Measurements from ENCODE around the gene GFAP.
"Not testable (repeated sequence)": the region's sequence is repeated elsewhere in the genome, so short reads cannot be mapped to it uniquely, and the experiment has no call there.

GFAP gene

GRCh38 chr17:44915321-44915726, at the start of gene GFAP:
TSS of gene GFAP (minus strand) at chr17:44915500. CDS start at chr17:44915486, 14 bp downstream.
- Histone ChIP-seq H3K9ac (ENCODE audit: low read depth, low read length) (no peak within 1 kb of the TSS), H3K4me3 (ENCODE audit: low read depth, low read length) (no peak within 1 kb of the TSS)

GRCh38 chr17:44961921-44962350, 46.6 kb upstream of the GFAP start:
- H3K9me3 ChIP-seq (ENCODE audit: control insufficient read depth, insufficient read depth, low read length): no peaks in the 10 kb centered on the region
- peaks cover 48% of the 10 kb centered on the region for H3K27me3 ChIP-seq (ENCODE audit: control insufficient read depth, insufficient read depth, low read length)
- no peak overlapping the region for H3K9ac ChIP-seq (ENCODE audit: low read depth, low read length)

More at GRCh38 chr17:44915321-44915726, at the start of gene GFAP:
- Histone ChIP-seq H3K9me3 (ENCODE audit: control insufficient read depth, insufficient read depth, low read length) (no peaks in the 10 kb centered on the region), H3K27me3 (ENCODE audit: control insufficient read depth, insufficient read depth, low read length) (peaks cover 21% of the 10 kb centered on the region), H3K36me3 (ENCODE audit: control insufficient read depth, insufficient read depth, low read length) (no peaks in the 10 kb centered on the region), H3K4me1 (ENCODE audit: control insufficient read depth, insufficient read depth, low read length) (peaks cover 6% of the 10 kb centered on the region)

GRCh38 chr17:44960691-44961090, 45.4 kb upstream of the GFAP start:
- Histone ChIP-seq H3K4me1 (ENCODE audit: control insufficient read depth, insufficient read depth, low read length) (no peaks in the 10 kb centered on the region), H3K9me3 (ENCODE audit: control insufficient read depth, insufficient read depth, low read length) (no peaks in the 10 kb centered on the region), H3K36me3 (ENCODE audit: control insufficient read depth, insufficient read depth, low read length) (no peaks in the 10 kb centered on the region), H3K4me3 (ENCODE audit: low read depth, low read length) (no peak overlapping the region), H3K27me3 (ENCODE audit: control insufficient read depth, insufficient read depth, low read length) (peaks cover 36% of the 10 kb centered on the region), H3K9ac (ENCODE audit: low read depth, low read length) (no peak overlapping the region)

More at GRCh38 chr17:44961921-44962350, 46.6 kb upstream of the GFAP start:
- no peak overlapping the region for H3K4me3 ChIP-seq (ENCODE audit: low read depth, low read length)
- H3K4me1 ChIP-seq (ENCODE audit: control insufficient read depth, insufficient read depth, low read length): no peaks in the 10 kb centered on the region
- no peaks in the 10 kb centered on the region for H3K36me3 ChIP-seq (ENCODE audit: control insufficient read depth, insufficient read depth, low read length)

- no peaks in the 10 kb centered on the region for H3K4me1 ChIP-seq (ENCODE audit: control insufficient read depth, insufficient read depth, low read length)
- H3K27me3 ChIP-seq (ENCODE audit: control insufficient read depth, insufficient read depth, low read length): peaks cover 30% of the 10 kb centered on the region
- no peaks in the 10 kb centered on the region for H3K9me3 ChIP-seq (ENCODE audit: control insufficient read depth, insufficient read depth, low read length)
- peak overlapping the region; percentile 5 for H3K9ac ChIP-seq (ENCODE audit: low read depth, low read length)
- peak overlapping the region; percentile 53 for H3K4me3 ChIP-seq (ENCODE audit: low read depth, low read length)
- no peaks in the 10 kb centered on the region for H3K36me3 ChIP-seq (ENCODE audit: control insufficient read depth, insufficient read depth, low read length)
Observed at GRCh38 chr17:44959821-44960531, 44.7 kb upstream of the GFAP start.

GRCh38 chr17:44956998-44957981, 42.0 kb upstream of the GFAP start:
- H3K27me3 ChIP-seq (ENCODE audit: control insufficient read depth, insufficient read depth, low read length): peaks cover 20% of the 10 kb centered on the region
- no peak overlapping the region for H3K9ac ChIP-seq (ENCODE audit: low read depth, low read length)
- H3K9me3 ChIP-seq (ENCODE audit: control insufficient read depth, insufficient read depth, low read length): no peaks in the 10 kb centered on the region
- no peak overlapping the region for H3K4me3 ChIP-seq (ENCODE audit: low read depth, low read length)
- no peaks in the 10 kb centered on the region for H3K36me3 ChIP-seq (ENCODE audit: control insufficient read depth, insufficient read depth, low read length)
- H3K4me1 ChIP-seq (ENCODE audit: control insufficient read depth, insufficient read depth, low read length): no peaks in the 10 kb centered on the region

GRCh38 chr17:44955674-44956425, 40.5 kb upstream of the GFAP start:
- no peaks in the 10 kb centered on the region for H3K4me1 ChIP-seq (ENCODE audit: control insufficient read depth, insufficient read depth, low read length)
- H3K4me3 ChIP-seq (ENCODE audit: low read depth, low read length): no peak overlapping the region
- no peaks in the 10 kb centered on the region for H3K36me3 ChIP-seq (ENCODE audit: control insufficient read depth, insufficient read depth, low read length)
- no peaks in the 10 kb centered on the region for H3K9me3 ChIP-seq (ENCODE audit: control insufficient read depth, insufficient read depth, low read length)
- H3K9ac ChIP-seq (ENCODE audit: low read depth, low read length): no peak overlapping the region
- H3K27me3 ChIP-seq (ENCODE audit: control insufficient read depth, insufficient read depth, low read length): peaks cover 19% of the 10 kb centered on the region

- H3K4me1 ChIP-seq (ENCODE audit: control insufficient read depth, insufficient read depth, low read length): no peaks in the 10 kb centered on the region
- H3K27me3 ChIP-seq (ENCODE audit: control insufficient read depth, insufficient read depth, low read length): no peaks in the 10 kb centered on the region
- H3K9me3 ChIP-seq (ENCODE audit: control insufficient read depth, insufficient read depth, low read length): no peaks in the 10 kb centered on the region
- no peak overlapping the region for H3K9ac ChIP-seq (ENCODE audit: low read depth, low read length)
- H3K36me3 ChIP-seq (ENCODE audit: control insufficient read depth, insufficient read depth, low read length): no peaks in the 10 kb centered on the region
- no peak overlapping the region for H3K4me3 ChIP-seq (ENCODE audit: low read depth, low read length)
Observed at GRCh38 chr17:44952946-44953475, 37.7 kb upstream of the GFAP start.

- H3K27me3 ChIP-seq (ENCODE audit: control insufficient read depth, insufficient read depth, low read length): no peaks in the 10 kb centered on the region
- H3K9me3 ChIP-seq (ENCODE audit: control insufficient read depth, insufficient read depth, low read length): no peaks in the 10 kb centered on the region
- peak overlapping the region; percentile 98 for H3K4me3 ChIP-seq (ENCODE audit: low read depth, low read length)
- no peak overlapping the region for H3K9ac ChIP-seq (ENCODE audit: low read depth, low read length)
- H3K36me3 ChIP-seq (ENCODE audit: control insufficient read depth, insufficient read depth, low read length): peaks cover 3% of the 10 kb centered on the region
- peaks cover 4% of the 10 kb centered on the region for H3K4me1 ChIP-seq (ENCODE audit: control insufficient read depth, insufficient read depth, low read length)
Observed at GRCh38 chr17:44948315-44948795, 33.1 kb upstream of the GFAP start.

- peaks cover 7% of the 10 kb centered on the region for H3K36me3 ChIP-seq (ENCODE audit: control insufficient read depth, insufficient read depth, low read length)
- H3K9ac ChIP-seq (ENCODE audit: low read depth, low read length): peak within 1 kb of the TSS; percentile 73
- peaks cover 4% of the 10 kb centered on the region for H3K4me1 ChIP-seq (ENCODE audit: control insufficient read depth, insufficient read depth, low read length)
- no peaks in the 10 kb centered on the region for H3K27me3 ChIP-seq (ENCODE audit: control insufficient read depth, insufficient read depth, low read length)
- no peaks in the 10 kb centered on the region for H3K9me3 ChIP-seq (ENCODE audit: control insufficient read depth, insufficient read depth, low read length)
- H3K4me3 ChIP-seq (ENCODE audit: low read depth, low read length): peak within 1 kb of the TSS; percentile 98
Observed at GRCh38 chr17:44947461-44948314, 32.4 kb upstream of the GFAP start, which contains the start of gene KIF18B. TSS of gene KIF18B (minus strand) at chr17:44947773. CDS start at chr17:44936344, 11,429 bp downstream.

- not testable (repeated sequence) for H3K36me3 ChIP-seq (ENCODE audit: control insufficient read depth, insufficient read depth, low read length); H3K4me3 ChIP-seq (ENCODE audit: low read depth, low read length)
Observed at GRCh38 chr17:44945652-44946051, 30.4 kb upstream of the GFAP start.

More at GRCh38 chr17:44945652-44946051, 30.4 kb upstream of the GFAP start:
- H3K27me3 ChIP-seq (ENCODE audit: control insufficient read depth, insufficient read depth, low read length); H3K4me1 ChIP-seq (ENCODE audit: control insufficient read depth, insufficient read depth, low read length); H3K9me3 ChIP-seq (ENCODE audit: control insufficient read depth, insufficient read depth, low read length); H3K9ac ChIP-seq (ENCODE audit: low read depth, low read length): not testable (repeated sequence)

Data from iPS-15b (cell line).